HepG2 (cell line): ENCODE measurements around the gene MAFB. TPM values are rescaled to one million over a fixed set of nuclear protein-coding genes. Genes with fewer than 3 reads are reported as not detected.

Experiments used
- DR1 ChIP-seq: sonication (generic); formaldehyde crosslinking; IDR thresholded peaks from 2 replicates; pipeline ENCODE4 v1.8.0; 2021; ENCODE audit warnings: mild to moderate bottlenecking, missing genetic modification reagents, inconsistent platforms
- NR2F2 ChIP-seq: IDR thresholded peaks from 2 replicates; pipeline ENCODE4 v1.6.1; 2012; ENCODE audit warnings: low read depth, inconsistent platforms, borderline replicate concordance
- RCOR2 ChIP-seq: IDR thresholded peaks from 2 replicates; pipeline ENCODE4 v1.6.1; 2016; ENCODE audit warnings: missing biosample characterization, missing genetic modification reagents
- TSC22D2 ChIP-seq: sonication (generic); formaldehyde crosslinking; IDR thresholded peaks from 2 replicates; pipeline ENCODE4 v1.5.1; 2020; ENCODE audit warnings: missing genetic modification reagents, mild to moderate bottlenecking, borderline replicate concordance
- YEATS2 ChIP-seq: sonication (generic); formaldehyde crosslinking; IDR thresholded peaks from 2 replicates; pipeline ENCODE4 v1.4.0; 2020; ENCODE audit warnings: missing genetic modification reagents, borderline replicate concordance
- ZNF101 ChIP-seq: sonication (generic); formaldehyde crosslinking; IDR thresholded peaks from 2 replicates; pipeline ENCODE4 v1.4.0; 2020; ENCODE audit warnings: mild to moderate bottlenecking, low read depth, missing genetic modification reagents, borderline replicate concordance
- ZNF12 ChIP-seq: sonication (generic); formaldehyde crosslinking; IDR thresholded peaks from 2 replicates; pipeline ENCODE4 v1.5.0; 2020; ENCODE audit warnings: missing genetic modification reagents
- ZNF230 ChIP-seq: sonication (generic); formaldehyde crosslinking; IDR thresholded peaks from 2 replicates; pipeline ENCODE4 v1.4.0; 2020; ENCODE audit warnings: mild to moderate bottlenecking, missing genetic modification reagents
- ZNF468 ChIP-seq: sonication (generic); formaldehyde crosslinking; IDR thresholded peaks from 2 replicates; pipeline ENCODE4 v1.8.0; 2022; ENCODE audit warnings: mild to moderate bottlenecking, moderate library complexity, missing genetic modification reagents
- ZNF562 ChIP-seq: sonication (generic); formaldehyde crosslinking; IDR thresholded peaks from 2 replicates; pipeline ENCODE4 v1.8.0; 2022; ENCODE audit warnings: missing genetic modification reagents, borderline replicate concordance
- ZNF816 ChIP-seq: sonication (generic); formaldehyde crosslinking; IDR thresholded peaks from 2 replicates; pipeline ENCODE4 v1.8.0; 2022; ENCODE audit warnings: missing genetic modification reagents, mild to moderate bottlenecking, borderline replicate concordance
- polyA plus RNA-seq, 8 experiments: library from polyadenylated mRNA; depleted of rRNA in 3 of 8; stranded (reverse) in 7 of 8; unstranded in 1 of 8; fragments of >200 nt; fragmentation: Illumina TruSeq in 4 of 8; extraction: Trizol in 4 of 8; gene quantifications; 2 replicates each; pipeline versions ENCODE4 v1.2.1 to v1.2.3, GENCODE V29; 2011 to 2016; ENCODE audit warnings: low read depth in 4 of 8, missing spikeins in 1 of 8, mixed read lengths in 1 of 8; ENCODE audit not compliant: insufficient read depth in 1 of 8
- total RNA-seq, 5 experiments: library from RNA; depleted of rRNA; stranded (reverse); fragments of >200 nt; fragmentation: Illumina TruSeq; extraction: Trizol; gene quantifications; 2 replicates each; pipeline ENCODE4 v1.2.3, GENCODE V29; 2016; ENCODE audit warnings: low read depth in 1 of 5
- TF ChIP-seq, protein P1 (sequence below): IDR thresholded peaks from 2 replicates; pipeline ENCODE4 v1.6.1; 2012; ENCODE audit warnings: low read length, improper control_type of control experiment
- TF ChIP-seq, protein P2 (sequence below): sonication (generic); formaldehyde crosslinking; conservative IDR thresholded peaks from 2 replicates; pipeline ENCODE4 v1.8.0; 2022; ENCODE audit warnings: low read depth, missing genetic modification reagents
- TF ChIP-seq, protein P3 (sequence below): sonication (generic); formaldehyde crosslinking; IDR thresholded peaks from 2 replicates; pipeline ENCODE4 v1.9.0; 2021; ENCODE audit warnings: missing genetic modification reagents, borderline replicate concordance
- TF ChIP-seq, protein P4 (sequence below): sonication (generic); formaldehyde crosslinking; IDR thresholded peaks from 2 replicates; pipeline ENCODE4 v1.5.1; 2020; ENCODE audit warnings: mild to moderate bottlenecking, missing genetic modification reagents, borderline replicate concordance

Gene MAFB
- total and polyA plus RNA-seq, 2 of the 13 experiments (the other 11 are each of a cell fraction or from before 2014, with no cell fraction given) = 0.08 to 0.11 TPM

DNA sequence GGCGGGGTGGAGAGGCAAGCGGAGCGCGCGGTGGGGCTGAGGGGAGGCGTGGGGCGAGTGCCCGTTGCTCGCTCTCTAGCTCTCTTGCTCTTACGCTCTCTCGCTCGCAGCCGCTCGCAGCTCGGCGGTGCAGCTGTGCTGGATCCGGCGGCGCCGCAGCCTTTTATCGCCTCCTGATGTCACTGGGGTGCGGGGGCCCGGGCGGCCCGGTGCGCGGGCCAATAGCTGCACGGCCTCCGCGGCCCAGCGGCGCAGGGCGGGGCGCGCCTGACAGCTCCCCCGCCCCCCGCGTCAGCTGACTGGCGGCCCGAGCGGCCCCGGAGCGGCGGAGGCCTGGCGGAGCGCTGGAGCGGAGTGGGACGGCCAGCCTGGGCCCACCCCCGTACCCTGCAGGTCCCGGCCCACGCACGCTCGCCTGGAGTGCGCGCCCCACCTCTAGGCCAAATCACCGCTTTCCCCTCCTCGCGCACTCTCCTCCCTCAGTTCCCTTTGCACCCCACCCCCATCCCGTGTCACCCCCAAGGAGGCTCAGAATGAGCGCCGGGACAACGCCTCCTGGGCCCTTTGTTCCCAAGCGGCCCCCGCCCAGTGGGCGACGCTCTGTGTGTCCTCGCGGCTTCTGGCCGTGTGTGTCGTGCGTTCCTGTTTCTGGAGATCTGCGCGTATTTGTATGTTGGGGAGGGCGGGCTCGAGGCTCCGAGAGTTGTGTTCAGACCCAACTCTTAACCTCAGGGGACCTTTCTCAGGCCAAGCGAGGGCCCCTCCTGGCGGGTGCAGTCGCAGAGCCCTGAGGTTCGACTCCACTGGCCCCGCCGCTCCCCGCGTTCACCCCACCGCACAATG lies at the start of gene MAFB (continued):
- TF ChIP-seq, protein P1, sequence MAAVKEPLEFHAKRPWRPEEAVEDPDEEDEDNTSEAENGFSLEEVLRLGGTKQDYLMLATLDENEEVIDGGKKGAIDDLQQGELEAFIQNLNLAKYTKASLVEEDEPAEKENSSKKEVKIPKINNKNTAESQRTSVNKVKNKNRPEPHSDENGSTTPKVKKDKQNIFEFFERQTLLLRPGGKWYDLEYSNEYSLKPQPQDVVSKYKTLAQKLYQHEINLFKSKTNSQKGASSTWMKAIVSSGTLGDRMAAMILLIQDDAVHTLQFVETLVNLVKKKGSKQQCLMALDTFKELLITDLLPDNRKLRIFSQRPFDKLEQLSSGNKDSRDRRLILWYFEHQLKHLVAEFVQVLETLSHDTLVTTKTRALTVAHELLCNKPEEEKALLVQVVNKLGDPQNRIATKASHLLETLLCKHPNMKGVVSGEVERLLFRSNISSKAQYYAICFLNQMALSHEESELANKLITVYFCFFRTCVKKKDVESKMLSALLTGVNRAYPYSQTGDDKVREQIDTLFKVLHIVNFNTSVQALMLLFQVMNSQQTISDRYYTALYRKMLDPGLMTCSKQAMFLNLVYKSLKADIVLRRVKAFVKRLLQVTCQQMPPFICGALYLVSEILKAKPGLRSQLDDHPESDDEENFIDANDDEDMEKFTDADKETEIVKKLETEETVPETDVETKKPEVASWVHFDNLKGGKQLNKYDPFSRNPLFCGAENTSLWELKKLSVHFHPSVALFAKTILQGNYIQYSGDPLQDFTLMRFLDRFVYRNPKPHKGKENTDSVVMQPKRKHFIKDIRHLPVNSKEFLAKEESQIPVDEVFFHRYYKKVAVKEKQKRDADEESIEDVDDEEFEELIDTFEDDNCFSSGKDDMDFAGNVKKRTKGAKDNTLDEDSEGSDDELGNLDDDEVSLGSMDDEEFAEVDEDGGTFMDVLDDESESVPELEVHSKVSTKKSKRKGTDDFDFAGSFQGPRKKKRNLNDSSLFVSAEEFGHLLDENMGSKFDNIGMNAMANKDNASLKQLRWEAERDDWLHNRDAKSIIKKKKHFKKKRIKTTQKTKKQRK = no peak
- TF ChIP-seq, protein P2, sequence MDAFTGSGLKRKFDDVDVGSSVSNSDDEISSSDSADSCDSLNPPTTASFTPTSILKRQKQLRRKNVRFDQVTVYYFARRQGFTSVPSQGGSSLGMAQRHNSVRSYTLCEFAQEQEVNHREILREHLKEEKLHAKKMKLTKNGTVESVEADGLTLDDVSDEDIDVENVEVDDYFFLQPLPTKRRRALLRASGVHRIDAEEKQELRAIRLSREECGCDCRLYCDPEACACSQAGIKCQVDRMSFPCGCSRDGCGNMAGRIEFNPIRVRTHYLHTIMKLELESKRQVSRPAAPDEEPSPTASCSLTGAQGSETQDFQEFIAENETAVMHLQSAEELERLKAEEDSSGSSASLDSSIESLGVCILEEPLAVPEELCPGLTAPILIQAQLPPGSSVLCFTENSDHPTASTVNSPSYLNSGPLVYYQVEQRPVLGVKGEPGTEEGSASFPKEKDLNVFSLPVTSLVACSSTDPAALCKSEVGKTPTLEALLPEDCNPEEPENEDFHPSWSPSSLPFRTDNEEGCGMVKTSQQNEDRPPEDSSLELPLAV = no peak
- TF ChIP-seq ZNF101 (CRISPR knock-in tag) (no peak), RCOR2 (CRISPR knock-in tag) (no peak), ZNF12 (no peak), ZNF230 (CRISPR knock-in tag) (no peak), DR1 (CRISPR knock-in tag) (peak; percentile 59; the same call in 1 of the 2 replicates), TSC22D2 (CRISPR knock-in tag) (no peak), ZNF468 (CRISPR knock-in tag) (no peak), ZNF816 (no peak), ZNF562 (CRISPR knock-in tag) (no peak), YEATS2 (CRISPR knock-in tag) (no peak), NR2F2 (no peak)
- TF ChIP-seq, protein P3, sequence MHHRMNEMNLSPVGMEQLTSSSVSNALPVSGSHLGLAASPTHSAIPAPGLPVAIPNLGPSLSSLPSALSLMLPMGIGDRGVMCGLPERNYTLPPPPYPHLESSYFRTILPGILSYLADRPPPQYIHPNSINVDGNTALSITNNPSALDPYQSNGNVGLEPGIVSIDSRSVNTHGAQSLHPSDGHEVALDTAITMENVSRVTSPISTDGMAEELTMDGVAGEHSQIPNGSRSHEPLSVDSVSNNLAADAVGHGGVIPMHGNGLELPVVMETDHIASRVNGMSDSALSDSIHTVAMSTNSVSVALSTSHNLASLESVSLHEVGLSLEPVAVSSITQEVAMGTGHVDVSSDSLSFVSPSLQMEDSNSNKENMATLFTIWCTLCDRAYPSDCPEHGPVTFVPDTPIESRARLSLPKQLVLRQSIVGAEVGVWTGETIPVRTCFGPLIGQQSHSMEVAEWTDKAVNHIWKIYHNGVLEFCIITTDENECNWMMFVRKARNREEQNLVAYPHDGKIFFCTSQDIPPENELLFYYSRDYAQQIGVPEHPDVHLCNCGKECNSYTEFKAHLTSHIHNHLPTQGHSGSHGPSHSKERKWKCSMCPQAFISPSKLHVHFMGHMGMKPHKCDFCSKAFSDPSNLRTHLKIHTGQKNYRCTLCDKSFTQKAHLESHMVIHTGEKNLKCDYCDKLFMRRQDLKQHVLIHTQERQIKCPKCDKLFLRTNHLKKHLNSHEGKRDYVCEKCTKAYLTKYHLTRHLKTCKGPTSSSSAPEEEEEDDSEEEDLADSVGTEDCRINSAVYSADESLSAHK (CRISPR knock-in tag) = no peak
- TF ChIP-seq, protein P4, sequence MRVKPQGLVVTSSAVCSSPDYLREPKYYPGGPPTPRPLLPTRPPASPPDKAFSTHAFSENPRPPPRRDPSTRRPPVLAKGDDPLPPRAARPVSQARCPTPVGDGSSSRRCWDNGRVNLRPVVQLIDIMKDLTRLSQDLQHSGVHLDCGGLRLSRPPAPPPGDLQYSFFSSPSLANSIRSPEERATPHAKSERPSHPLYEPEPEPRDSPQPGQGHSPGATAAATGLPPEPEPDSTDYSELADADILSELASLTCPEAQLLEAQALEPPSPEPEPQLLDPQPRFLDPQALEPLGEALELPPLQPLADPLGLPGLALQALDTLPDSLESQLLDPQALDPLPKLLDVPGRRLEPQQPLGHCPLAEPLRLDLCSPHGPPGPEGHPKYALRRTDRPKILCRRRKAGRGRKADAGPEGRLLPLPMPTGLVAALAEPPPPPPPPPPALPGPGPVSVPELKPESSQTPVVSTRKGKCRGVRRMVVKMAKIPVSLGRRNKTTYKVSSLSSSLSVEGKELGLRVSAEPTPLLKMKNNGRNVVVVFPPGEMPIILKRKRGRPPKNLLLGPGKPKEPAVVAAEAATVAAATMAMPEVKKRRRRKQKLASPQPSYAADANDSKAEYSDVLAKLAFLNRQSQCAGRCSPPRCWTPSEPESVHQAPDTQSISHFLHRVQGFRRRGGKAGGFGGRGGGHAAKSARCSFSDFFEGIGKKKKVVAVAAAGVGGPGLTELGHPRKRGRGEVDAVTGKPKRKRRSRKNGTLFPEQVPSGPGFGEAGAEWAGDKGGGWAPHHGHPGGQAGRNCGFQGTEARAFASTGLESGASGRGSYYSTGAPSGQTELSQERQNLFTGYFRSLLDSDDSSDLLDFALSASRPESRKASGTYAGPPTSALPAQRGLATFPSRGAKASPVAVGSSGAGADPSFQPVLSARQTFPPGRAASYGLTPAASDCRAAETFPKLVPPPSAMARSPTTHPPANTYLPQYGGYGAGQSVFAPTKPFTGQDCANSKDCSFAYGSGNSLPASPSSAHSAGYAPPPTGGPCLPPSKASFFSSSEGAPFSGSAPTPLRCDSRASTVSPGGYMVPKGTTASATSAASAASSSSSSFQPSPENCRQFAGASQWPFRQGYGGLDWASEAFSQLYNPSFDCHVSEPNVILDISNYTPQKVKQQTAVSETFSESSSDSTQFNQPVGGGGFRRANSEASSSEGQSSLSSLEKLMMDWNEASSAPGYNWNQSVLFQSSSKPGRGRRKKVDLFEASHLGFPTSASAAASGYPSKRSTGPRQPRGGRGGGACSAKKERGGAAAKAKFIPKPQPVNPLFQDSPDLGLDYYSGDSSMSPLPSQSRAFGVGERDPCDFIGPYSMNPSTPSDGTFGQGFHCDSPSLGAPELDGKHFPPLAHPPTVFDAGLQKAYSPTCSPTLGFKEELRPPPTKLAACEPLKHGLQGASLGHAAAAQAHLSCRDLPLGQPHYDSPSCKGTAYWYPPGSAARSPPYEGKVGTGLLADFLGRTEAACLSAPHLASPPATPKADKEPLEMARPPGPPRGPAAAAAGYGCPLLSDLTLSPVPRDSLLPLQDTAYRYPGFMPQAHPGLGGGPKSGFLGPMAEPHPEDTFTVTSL (CRISPR knock-in tag) = no peak
